Measurements from ENCODE around the gene ADIPOR2.
A peak's percentile ranks its signal among the peaks of the same experiment; 100 is the strongest.

GRCh38 chr12:1660304-1661187, 30.3 kb upstream of the ADIPOR2 start:
- peak in 1 of 2 donors; percentile 18 for TF ChIP-seq POLR2A (IDR thresholded peaks at IDR 0.05)
- TF ChIP-seq CTCF (IDR thresholded peaks at IDR 0.05) = no peak

Data from sigmoid colon (tissue), 3 donors.